GM23248 (cell line): ENCODE results near the gene CNGB1. TPM values are rescaled to one million over a fixed set of nuclear protein-coding genes. Genes with fewer than 3 reads are reported as not detected.
A peak's percentile ranks its signal among the peaks of the same experiment; 100 is the strongest.
"Not testable (repeated sequence)": the region's sequence is repeated elsewhere in the genome, so short reads cannot be mapped to it uniquely, and the experiment has no call there.

ENCODE experiments used
- DNase-seq: peaks from one replicate; pipeline ENCODE4 v3.0.0-alpha.2; 2015
- H2AFZ ChIP-seq: fragments of 200-600 bp; sonication (generic); 2 replicates; pipeline ENCODE4 v1.6.1; 2016; ENCODE audit warnings: antibody characterized with exemption
- H3F3A ChIP-seq: fragments of 200-600 bp; sonication (generic); 2 replicates; pipeline ENCODE4 v1.6.1; 2016; ENCODE audit warnings: mild to moderate bottlenecking, antibody characterized with exemption, mixed run types; ENCODE audit not compliant: insufficient read depth
- H3K27ac ChIP-seq: fragments of 200-600 bp; sonication (generic); 2 replicates; pipeline ENCODE4 v1.5.1; 2016; ENCODE audit warnings: mild to moderate bottlenecking
- H3K27me3 ChIP-seq: fragments of 200-600 bp; sonication (generic); replicated peaks from 2 replicates; pipeline ENCODE4 v1.6.1; 2016; ENCODE audit warnings: mild to moderate bottlenecking; ENCODE audit not compliant: insufficient read depth
- H3K36me3 ChIP-seq: fragments of 200-600 bp; sonication (generic); 2 replicates; pipeline ENCODE4 v1.6.1; 2016; ENCODE audit warnings: low read depth, mild to moderate bottlenecking
- H3K4me1 ChIP-seq: fragments of 200-600 bp; sonication (generic); 2 replicates; pipeline ENCODE4 v1.6.1; 2016; ENCODE audit warnings: mild to moderate bottlenecking; ENCODE audit not compliant: insufficient read depth
- H3K4me2 ChIP-seq: fragments of 200-600 bp; sonication (generic); one replicate; pipeline ENCODE4 v1.6.1; 2016; ENCODE audit warnings: mild to moderate bottlenecking; ENCODE audit not compliant: unreplicated experiment
- H3K4me3 ChIP-seq: fragments of 200-600 bp; sonication (generic); 2 replicates; pipeline ENCODE4 v1.5.1; 2016; ENCODE audit warnings: mild to moderate bottlenecking
- H3K79me2 ChIP-seq: fragments of 200-600 bp; sonication (generic); 2 replicates; pipeline ENCODE4 v1.6.1; 2016; ENCODE audit warnings: mild to moderate bottlenecking; ENCODE audit not compliant: insufficient read depth
- H3K9ac ChIP-seq: fragments of 200-600 bp; sonication (generic); 2 replicates; pipeline ENCODE4 v1.6.1; 2016; ENCODE audit warnings: mild to moderate bottlenecking
- H3K9me2 ChIP-seq: fragments of 200-600 bp; sonication (generic); 2 replicates; pipeline ENCODE4 v1.6.1; 2016; ENCODE audit warnings: mixed run types, mild to moderate bottlenecking, moderate library complexity; ENCODE audit not compliant: insufficient read depth
- H3K9me3 ChIP-seq: fragments of 200-600 bp; sonication (generic); one replicate; pipeline ENCODE4 v1.6.1; 2017; ENCODE audit warnings: low read depth
- H4K20me1 ChIP-seq: fragments of 200-600 bp; sonication (generic); 2 replicates; pipeline ENCODE4 v1.6.0; 2016; ENCODE audit not compliant: insufficient read depth
- EZH2 ChIP-seq: fragments of 200-600 bp; sonication (generic); IDR thresholded peaks from 2 replicates; pipeline ENCODE4 v1.6.1; 2018; ENCODE audit warnings: antibody characterized with exemption, mild to moderate bottlenecking; ENCODE audit not compliant: insufficient read depth, poor library complexity, severe bottlenecking
- EZH2phosphoT487 ChIP-seq: fragments of 200-600 bp; sonication (generic); IDR thresholded peaks from 2 replicates; pipeline ENCODE4 v1.6.1; 2018; ENCODE audit warnings: antibody characterized with exemption, moderate library complexity, mild to moderate bottlenecking, low read depth; ENCODE audit not compliant: insufficient read depth
- WGBS, 2 experiments: methylation state at CpG; one replicate each; pipeline ENCODE4 v1.1.6; 2015 to 2017; ENCODE audit warnings: low lambda C conversion rate in 2 of 2, low coverage in 1 of 2; ENCODE audit errors: missing lambda C conversion rate in 2 of 2; 5-methylcytosine and 5-hydroxymethylcytosine counted together
- in situ Hi-C: fragments of 300-500 bp; cut with MboI; formaldehyde crosslinking; loops from 2 replicates; pipeline ENCODE4 v1.15.0; 2020
- polyA plus RNA-seq: library from polyadenylated mRNA; unstranded; fragments of >200 nt; fragmentation: Nextera tagmentation; extraction: Ambion mirVana; gene quantifications from 2 replicates; pipeline ENCODE4 v1.2.1, GENCODE V29; 2016
- total RNA-seq: library from RNA; depleted of rRNA; stranded (reverse); fragments of >200 nt; shearing (Covaris generic); gene quantifications from 2 replicates; pipeline ENCODE4 v1.2.3, GENCODE V29; 2014

Gene CNGB1
- total and polyA plus RNA-seq, 2 experiments from 2014 or later, result not detected

DNA sequence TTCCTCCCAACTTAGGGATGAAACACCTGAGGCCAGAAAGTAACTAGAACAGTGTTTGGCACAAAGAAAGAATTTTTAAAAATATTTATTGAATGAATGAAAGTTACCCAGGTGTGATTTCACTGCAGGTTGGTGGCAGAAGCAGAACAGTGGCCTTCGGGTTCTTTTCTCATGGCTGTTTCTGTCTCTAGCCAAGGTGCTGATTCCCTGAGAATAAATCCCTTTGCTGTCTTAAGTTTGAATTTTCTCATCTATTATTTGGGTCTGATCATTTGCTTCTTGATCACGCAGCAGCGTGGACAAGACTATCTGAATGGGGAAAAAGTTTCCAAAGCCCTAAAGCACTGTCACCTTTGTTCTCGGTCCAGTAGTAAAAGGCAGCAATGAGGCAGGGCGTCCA, 95.6 kb downstream of the CNGB1 start:
- Histone ChIP-seq H2AFZ (no peak overlapping the region), H3K9me3 (no peaks in the 10 kb centered on the region), H3K36me3 (no peaks in the 10 kb centered on the region), H3K27me3 (no peaks in the 10 kb centered on the region), H3K9me2 (no peaks in the 10 kb centered on the region), H4K20me1 (no peaks in the 10 kb centered on the region), H3K4me3 (no peak overlapping the region), H3K4me2 (no peak overlapping the region), H3K9ac (no peak overlapping the region), H3F3A (peaks cover 10% of the 10 kb centered on the region), H3K27ac (no peak overlapping the region), H3K4me1 (peaks cover 15% of the 10 kb centered on the region), H3K79me2 (no peaks in the 10 kb centered on the region)
- no peak for DNase-seq
- in situ Hi-C loops, result no loop called here
- TF ChIP-seq EZH2phosphoT487, result no peak
- no peak for TF ChIP-seq EZH2
- WGBS, 2 experiments, result 88 to 91% methylated on average over 5 of the region's 5 CpGs

- no peak overlapping the region for H3K27ac ChIP-seq
- H3K9me3 ChIP-seq, result no peaks in the 10 kb centered on the region
- no peaks in the 10 kb centered on the region for H3K79me2 ChIP-seq
- H3K36me3 ChIP-seq, result no peaks in the 10 kb centered on the region
- H3K4me2 ChIP-seq, result no peak overlapping the region
- no peak overlapping the region for H3K4me3 ChIP-seq
- peaks cover 10% of the 10 kb centered on the region for H3F3A ChIP-seq
- in situ Hi-C loops, result no loop called here
- H3K9me2 ChIP-seq, result no peaks in the 10 kb centered on the region
- no peak overlapping the region for H3K9ac ChIP-seq
- no peaks in the 10 kb centered on the region for H4K20me1 ChIP-seq
- H2AFZ ChIP-seq, result no peak overlapping the region
- WGBS, 2 experiments, result 28% methylated on average over 11 of the region's 11 CpGs
- TF ChIP-seq EZH2phosphoT487 (no peak), EZH2 (no peak)
- H3K27me3 ChIP-seq, result no peaks in the 10 kb centered on the region
- no peak for DNase-seq
- H3K4me1 ChIP-seq, result peaks cover 15% of the 10 kb centered on the region
Observed at GRCh38 chr16:57873218-57873617, 97.7 kb downstream of the CNGB1 start.

DNA sequence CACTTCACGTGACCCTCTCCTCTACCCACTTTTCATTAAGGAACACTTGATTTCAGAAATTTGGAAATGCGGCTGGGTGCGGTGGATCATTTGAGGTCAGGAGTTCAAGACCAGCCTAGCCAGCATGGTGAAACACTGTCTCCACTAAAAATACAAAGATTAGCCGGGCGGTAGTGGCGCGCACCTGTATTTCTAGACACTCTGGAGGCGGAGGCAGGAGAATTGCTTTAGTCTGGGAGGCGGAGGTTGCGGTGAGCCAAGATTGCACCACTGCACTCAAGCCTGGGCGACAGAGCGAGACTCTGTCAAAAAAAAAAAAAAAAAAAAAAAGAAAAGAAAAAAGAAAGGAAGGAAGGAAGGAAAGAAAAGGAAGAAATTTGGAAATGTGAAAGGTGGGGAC, 98.2 kb downstream of the CNGB1 start:
- not testable (repeated sequence) for H3K27ac ChIP-seq

GRCh38 chr16:57871456-57871855, 99.5 kb downstream of the CNGB1 start:
- WGBS, 2 experiments, result 0 to 9% methylated on average over 1 of the region's 1 CpG
- H3F3A ChIP-seq, result peaks cover 10% of the 10 kb centered on the region
- no peaks in the 10 kb centered on the region for H3K79me2 ChIP-seq
- H3K27me3 ChIP-seq, result no peaks in the 10 kb centered on the region
- no peak overlapping the region for H3K9ac ChIP-seq
- in situ Hi-C loops, result no loop called here
- DNase-seq, result peak; percentile 85
- no peak overlapping the region for H2AFZ ChIP-seq
- peak overlapping the region; percentile 31 for H3K27ac ChIP-seq
- H3K36me3 ChIP-seq, result no peaks in the 10 kb centered on the region
- H4K20me1 ChIP-seq, result no peaks in the 10 kb centered on the region
- no peaks in the 10 kb centered on the region for H3K9me2 ChIP-seq
- TF ChIP-seq EZH2phosphoT487 (no peak), EZH2 (no peak)
- H3K9me3 ChIP-seq, result no peaks in the 10 kb centered on the region
- H3K4me3 ChIP-seq, result no peak overlapping the region
- H3K4me2 ChIP-seq, result peak overlapping the region; percentile 29
- peaks cover 15% of the 10 kb centered on the region for H3K4me1 ChIP-seq

More for the DNA sequence above, 98.2 kb downstream of the CNGB1 start:
- Histone ChIP-seq H3K4me1 (peaks cover 15% of the 10 kb centered on the region), H3F3A (peaks cover 10% of the 10 kb centered on the region)
- WGBS, 2 experiments, result 94 to 97% methylated on average over 12 of the region's 12 CpGs
- H2AFZ ChIP-seq, H4K20me1 ChIP-seq, H3K9me2 ChIP-seq, DNase-seq, H3K9me3 ChIP-seq, H3K9ac ChIP-seq, in situ Hi-C loops, H3K4me3 ChIP-seq, H3K27me3 ChIP-seq, H3K36me3 ChIP-seq, H3K79me2 ChIP-seq, H3K4me2 ChIP-seq: not testable (repeated sequence)

- H3K79me2 ChIP-seq, result no peaks in the 10 kb centered on the region
- H3K4me1 ChIP-seq, result peaks cover 15% of the 10 kb centered on the region
- no peaks in the 10 kb centered on the region for H3K27me3 ChIP-seq
- H3K9me2 ChIP-seq, result no peaks in the 10 kb centered on the region
- TF ChIP-seq EZH2 (no peak), EZH2phosphoT487 (no peak)
- no peak overlapping the region for H3K4me3 ChIP-seq
- no peaks in the 10 kb centered on the region for H4K20me1 ChIP-seq
- in situ Hi-C loops, result no loop called here
- peak overlapping the region; percentile 29 for H3K4me2 ChIP-seq
- H3K27ac ChIP-seq, result peak overlapping the region; percentile 31
- no peak for DNase-seq
- H3F3A ChIP-seq, result peaks cover 10% of the 10 kb centered on the region
- no peaks in the 10 kb centered on the region for H3K36me3 ChIP-seq
- no peaks in the 10 kb centered on the region for H3K9me3 ChIP-seq
- 0 out of 2 replicates have a peak overlapping the region, but pooled peaks have one; percentile 2 for H2AFZ ChIP-seq
- no peak overlapping the region for H3K9ac ChIP-seq
- WGBS, 2 experiments, result 85 to 86% methylated on average over 7 of the region's 7 CpGs
Observed at GRCh38 chr16:57870753-57871454, 100.0 kb downstream of the CNGB1 start.
